GM18517 (cell line): ENCODE results near the gene PLXDC2.
"Not testable (repeated sequence)": the region's sequence is repeated elsewhere in the genome, so short reads cannot be mapped to it uniquely, and the experiment has no call there.

Source experiments
- ATAC-seq: cut with Tn5 transposase; IDR thresholded peaks from one replicate; pipeline ENCODE4 v1.9.1; 2021; ENCODE audit warnings: mild to moderate bottlenecking, moderate library complexity; ENCODE audit not compliant: unreplicated experiment

PLXDC2 gene

DNA sequence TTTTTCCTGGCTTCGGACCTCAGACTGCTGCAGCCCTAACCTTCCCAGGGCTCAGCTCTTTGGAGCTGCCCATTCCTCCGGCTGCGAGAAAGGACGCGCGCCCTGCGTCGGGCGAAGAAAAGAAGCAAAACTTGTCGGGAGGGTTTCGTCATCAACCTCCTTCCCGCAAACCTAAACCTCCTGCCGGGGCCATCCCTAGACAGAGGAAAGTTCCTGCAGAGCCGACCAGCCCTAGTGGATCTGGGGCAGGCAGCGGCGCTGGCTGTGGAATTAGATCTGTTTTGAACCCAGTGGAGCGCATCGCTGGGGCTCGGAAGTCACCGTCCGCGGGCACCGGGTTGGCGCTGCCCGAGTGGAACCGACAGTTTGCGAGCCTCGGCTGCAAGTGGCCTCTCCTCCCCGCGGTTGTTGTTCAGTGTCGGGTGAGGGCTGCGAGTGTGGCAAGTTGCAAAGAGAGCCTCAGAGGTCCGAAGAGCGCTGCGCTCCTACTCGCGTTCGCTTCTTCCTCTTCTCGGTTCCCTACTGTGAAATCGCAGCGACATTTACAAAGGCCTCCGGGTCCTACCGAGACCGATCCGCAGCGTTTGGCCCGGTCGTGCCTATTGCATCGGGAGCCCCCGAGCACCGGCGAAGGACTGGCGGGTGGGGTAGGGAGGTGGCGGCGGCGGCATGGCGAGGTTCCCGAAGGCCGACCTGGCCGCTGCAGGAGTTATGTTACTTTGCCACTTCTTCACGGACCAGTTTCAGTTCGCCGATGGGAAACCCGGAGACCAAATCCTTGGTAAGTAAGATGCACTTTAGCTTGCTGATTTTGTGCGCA lies at the start of gene PLXDC2:
Gene PLXDC2 (plus strand): TSS at position 22 of the 820 bp plus-strand sequence.
- no peak for ATAC-seq

GRCh38 chr10:19767876-19768275 lies 48.4 kb upstream of the PLXDC2 start:
- ATAC-seq, result no peak

DNA sequence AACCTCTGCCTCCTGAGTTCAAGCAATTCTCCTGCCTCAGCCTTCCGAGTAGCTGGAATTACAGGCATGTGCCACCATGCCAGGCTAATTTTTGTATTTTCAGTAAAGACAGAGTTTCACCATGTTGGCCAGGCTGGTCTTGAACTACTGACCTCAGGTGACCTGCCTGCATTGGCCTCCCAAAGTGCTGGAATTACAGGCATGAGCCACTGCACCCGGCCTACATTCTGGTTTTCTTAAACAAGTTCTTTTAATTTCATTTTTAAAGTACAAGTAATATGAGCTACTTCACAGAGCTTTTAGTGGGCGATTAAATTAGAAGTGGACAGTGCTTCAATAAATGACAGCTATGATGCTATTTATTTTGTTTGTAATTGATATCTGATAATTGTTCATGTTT lies 46.4 kb upstream of the PLXDC2 start:
- not testable (repeated sequence) for ATAC-seq

DNA sequence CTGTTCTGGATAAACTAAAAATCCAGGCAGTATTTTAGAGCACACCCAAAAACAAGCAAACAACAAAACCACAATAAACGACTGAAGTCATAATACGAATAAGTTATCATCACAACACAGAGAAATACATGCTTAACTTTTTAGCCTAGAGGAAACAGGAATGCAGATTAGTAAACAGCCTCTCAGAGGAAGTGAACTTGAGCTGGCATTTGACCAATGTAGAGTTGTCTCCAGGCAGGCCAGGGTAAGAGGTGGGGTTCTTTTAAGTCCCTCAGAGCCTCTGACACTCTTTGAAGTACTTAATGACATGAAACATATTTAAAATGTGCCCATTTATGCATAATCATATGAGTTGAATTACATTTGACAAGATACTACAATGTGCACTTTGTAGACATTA lies 43.3 kb upstream of the PLXDC2 start:
- ATAC-seq, result no peak

GRCh38 chr10:19775296-19775695 lies 40.9 kb upstream of the PLXDC2 start:
- ATAC-seq, result no peak

DNA sequence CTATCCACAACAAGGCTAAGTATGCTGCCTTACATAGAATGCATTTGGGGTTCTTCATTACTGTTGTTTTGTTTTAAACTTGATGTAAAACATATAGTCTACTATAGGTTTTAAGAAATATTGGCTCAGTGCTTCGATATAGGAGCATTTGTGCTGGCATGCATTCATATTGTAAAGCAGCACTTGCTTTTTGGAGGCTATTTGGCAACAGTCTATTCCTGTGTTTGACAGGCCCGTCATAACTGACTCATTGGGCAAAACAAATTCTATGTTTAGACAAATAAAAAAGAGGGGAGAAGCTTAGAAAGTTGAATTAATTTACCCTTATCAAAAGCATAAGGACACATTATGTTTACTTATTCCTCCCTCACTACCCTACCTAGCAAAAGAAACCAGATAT lies 38.4 kb upstream of the PLXDC2 start:
- ATAC-seq, result no peak

GRCh38 chr10:19778996-19779395 lies 37.2 kb upstream of the PLXDC2 start:
- ATAC-seq, result no peak

- no peak for ATAC-seq
Observed at GRCh38 chr10:19782430-19783089, 33.7 kb upstream of the PLXDC2 start.

DNA sequence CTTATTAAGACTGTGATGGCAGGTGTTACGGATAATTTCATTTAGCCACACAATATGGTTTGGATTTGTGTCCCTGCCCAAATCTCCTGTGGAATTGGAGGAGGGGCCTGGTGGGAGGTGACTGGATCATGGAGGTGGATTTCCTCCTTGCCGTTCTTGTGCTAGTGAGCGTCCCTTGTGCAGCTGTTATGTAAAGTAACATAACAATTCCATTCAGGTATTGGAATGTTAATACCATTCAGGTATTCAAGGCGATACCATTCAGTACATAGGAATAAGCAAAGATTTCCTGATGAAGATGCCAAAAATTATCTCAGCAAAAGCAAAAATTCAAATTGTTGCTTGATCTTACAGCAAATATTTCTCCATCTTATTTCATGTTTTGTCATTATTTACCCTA lies 32.5 kb upstream of the PLXDC2 start:
- no peak for ATAC-seq

- ATAC-seq, result no peak
Observed at GRCh38 chr10:19785366-19785765, 30.9 kb upstream of the PLXDC2 start.

DNA sequence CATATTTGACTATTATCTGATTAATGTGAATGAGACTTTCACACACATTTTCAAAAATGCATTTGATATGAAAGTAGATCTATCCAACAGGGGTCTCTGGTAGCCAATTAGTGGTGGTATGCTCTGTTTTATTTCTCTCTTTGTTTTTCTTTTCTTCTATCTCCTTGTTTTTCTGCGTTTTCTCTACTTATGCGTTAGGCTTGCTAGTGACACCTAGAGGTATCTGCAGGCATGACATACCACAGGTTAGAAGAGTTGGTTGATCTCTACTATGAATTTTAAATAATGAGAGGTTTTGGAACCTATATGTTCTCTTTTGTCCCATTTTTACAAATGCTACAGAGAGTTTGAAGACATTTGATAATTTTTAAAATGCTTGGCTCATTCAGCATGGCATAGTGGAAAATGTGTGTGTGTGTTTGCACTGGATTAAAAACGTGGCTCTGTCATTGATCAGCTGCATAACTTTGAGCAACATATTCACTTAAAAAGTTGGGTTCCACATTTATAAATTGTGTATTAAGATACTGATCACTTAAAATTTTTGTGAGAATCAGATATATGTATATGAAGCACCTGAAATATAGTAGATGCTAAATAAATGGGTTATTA lies 28.1 kb upstream of the PLXDC2 start:
- ATAC-seq, result peak; percentile 66

GRCh38 chr10:19788902-19789301 lies 27.3 kb upstream of the PLXDC2 start:
- no peak for ATAC-seq

GRCh38 chr10:19789607-19790006 lies 26.6 kb upstream of the PLXDC2 start:
- ATAC-seq, result no peak

DNA sequence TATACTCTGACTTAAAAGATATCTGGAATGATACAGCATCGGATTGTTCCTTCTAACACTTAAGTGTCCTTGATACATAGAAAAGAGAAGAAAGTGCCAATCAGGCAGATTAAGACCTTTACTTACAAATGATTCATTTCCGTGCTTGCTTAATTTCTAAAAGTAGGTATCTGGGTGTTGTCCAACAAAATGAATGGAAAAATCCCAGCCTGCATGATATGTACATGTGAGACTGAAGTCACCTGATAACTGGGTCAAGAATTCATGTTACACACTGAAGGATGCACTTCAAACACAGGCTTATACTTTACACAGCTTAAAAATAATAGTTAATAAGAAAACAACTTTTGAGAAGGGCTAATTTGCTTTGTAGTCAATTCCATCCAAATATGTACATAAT lies 25.2 kb upstream of the PLXDC2 start:
- ATAC-seq, result no peak

GRCh38 chr10:19795684-19796083 lies 20.5 kb upstream of the PLXDC2 start:
- no peak for ATAC-seq

DNA sequence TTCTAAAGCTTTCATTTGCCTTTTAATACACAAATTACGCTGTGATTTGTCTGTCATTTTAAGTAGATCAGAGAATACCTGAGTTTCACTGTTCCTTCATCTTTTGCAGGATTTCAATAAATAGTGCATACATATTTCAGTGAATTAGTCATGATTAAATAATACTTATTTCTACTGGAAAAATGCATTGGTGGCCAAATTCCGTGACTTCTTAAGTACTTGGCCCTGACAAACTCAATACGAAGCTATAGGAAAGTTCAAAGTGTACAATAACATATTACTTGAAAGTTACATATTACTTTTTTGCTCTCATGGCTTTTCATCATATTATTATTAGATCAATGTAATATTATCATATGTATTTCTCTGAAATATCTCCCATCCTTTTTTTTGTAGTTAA lies 16.1 kb upstream of the PLXDC2 start:
- no peak for ATAC-seq

- ATAC-seq, result no peak
Observed at GRCh38 chr10:19801369-19801768, 14.9 kb upstream of the PLXDC2 start.

DNA sequence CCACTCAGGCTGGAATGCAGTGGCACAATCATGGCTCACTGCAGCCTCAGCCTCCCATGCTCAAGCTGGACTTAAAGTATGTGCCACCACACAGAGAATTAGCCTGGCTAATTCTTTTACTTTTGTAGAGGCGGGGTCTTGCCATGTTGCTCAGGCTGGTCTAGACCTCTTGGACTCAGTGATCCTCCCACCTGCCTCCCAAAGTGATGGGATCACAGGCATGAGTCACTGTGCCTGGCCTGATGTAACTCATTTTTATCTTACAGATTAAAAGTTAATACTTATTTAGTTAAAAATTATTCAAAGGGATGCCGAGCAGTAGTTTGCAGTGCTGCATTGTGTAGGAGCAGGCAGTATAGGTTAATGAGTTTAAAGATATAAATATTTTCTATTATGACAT lies 12.6 kb upstream of the PLXDC2 start:
- ATAC-seq, result no peak

GRCh38 chr10:19809481-19809880 lies 6.8 kb upstream of the PLXDC2 start:
- no peak for ATAC-seq

DNA sequence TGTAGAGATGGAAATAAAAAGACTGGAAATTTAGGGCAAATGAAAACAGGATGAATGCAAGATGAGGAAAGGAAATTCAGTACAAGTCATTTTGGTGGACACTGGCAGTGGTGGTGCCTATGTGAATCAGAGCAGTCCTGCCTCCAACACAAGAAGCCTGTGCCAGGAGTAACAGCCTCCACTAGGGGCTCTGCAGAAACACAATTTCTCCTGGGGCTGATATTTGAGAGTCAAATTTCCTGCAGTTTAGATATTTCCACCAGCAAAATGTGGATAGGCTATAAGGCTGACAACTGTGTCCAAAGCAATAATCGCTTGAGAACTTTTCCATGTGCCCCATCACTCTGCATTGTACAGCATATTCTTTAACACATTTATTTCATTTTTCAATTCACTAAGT lies 4.7 kb upstream of the PLXDC2 start:
- ATAC-seq, result no peak

- no peak for ATAC-seq
Observed at GRCh38 chr10:19812976-19813375, 3.3 kb upstream of the PLXDC2 start.
